Putamen (tissue), 1 donor: ENCODE measurements around the gene TPD52L1.
A peak's percentile ranks its signal among the peaks of the same experiment; 100 is the strongest.

Experiments used
- DNase-seq: peaks from one replicate; pipeline ENCODE4 v3.0.0-alpha.2; 2016; ENCODE audit warnings: low spot score

Gene TPD52L1

DNA sequence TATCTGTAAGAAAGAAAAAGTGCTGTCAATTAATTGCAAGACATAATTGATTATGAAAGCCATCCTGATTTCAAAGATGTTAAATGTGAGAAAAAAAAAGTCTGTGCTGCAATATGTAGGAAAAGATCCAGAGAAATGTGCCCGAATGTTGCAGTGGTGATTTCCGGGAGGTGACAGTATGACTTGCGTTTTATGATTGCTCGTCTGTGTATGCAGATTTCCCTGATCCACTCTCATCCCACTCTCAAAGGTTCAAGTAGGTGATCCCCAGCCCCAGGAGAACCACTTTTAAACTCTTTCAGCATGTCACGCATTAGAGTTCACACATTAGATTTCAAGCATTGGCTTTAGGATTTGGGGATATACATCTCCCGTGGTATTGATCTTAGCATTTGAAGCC, 57.8 kb downstream of the TPD52L1 start:
- no peak for DNase-seq

DNA sequence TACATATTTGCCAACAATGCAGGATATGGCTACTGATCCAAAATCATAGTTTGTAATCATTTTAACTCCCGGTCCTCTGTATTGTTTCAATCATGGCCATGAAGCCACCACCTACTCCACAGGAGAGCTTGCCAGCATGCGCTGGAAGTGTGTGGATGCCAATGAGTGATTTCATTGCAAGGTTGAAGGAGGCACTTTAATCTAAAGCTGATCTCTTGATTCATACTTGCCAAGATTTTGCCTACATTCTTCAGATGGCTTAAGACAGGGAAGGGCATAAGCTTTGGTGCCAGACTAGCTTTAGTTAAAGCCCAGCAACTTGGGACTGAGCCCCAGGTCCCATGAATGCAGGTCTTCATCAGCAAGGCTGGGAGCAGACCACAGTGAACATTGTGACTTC, 58.8 kb downstream of the TPD52L1 start:
- no peak for DNase-seq

GRCh38 chr6:125213939-125214338, 60.4 kb downstream of the TPD52L1 start:
- no peak for DNase-seq

DNA sequence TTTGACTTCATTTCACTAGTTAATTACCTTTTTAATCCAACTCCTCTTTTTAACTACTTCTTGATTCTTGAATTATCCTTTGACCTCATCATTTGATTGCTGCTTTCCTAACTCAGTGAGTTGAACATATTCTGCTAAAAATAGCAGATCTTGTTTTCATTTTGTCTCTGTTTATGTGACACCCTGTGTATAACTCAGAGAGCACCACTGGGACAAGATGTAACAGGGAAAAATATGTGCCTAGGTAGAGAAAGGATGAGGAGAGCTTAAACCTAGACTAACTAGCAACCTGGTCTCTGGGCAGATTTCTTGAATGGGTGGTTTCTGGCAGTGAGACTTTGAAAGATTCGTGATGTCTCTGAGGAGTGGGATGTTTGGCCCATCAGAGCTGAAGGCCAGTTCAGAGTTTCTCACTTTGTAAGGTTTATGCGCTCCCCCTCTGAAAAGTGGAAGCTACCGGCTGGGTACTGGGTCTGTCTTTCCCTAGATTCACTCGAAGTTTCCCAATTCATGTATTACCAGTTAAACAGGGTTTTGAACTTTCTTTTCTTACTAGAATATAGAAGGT, 61.8 kb downstream of the TPD52L1 start:
- DNase-seq, result no peak

GRCh38 chr6:125216015-125216414, 62.4 kb downstream of the TPD52L1 start:
- no peak for DNase-seq

- no peak for DNase-seq
Measured at GRCh38 chr6:125217369-125217768, 63.8 kb downstream of the TPD52L1 start.

DNA sequence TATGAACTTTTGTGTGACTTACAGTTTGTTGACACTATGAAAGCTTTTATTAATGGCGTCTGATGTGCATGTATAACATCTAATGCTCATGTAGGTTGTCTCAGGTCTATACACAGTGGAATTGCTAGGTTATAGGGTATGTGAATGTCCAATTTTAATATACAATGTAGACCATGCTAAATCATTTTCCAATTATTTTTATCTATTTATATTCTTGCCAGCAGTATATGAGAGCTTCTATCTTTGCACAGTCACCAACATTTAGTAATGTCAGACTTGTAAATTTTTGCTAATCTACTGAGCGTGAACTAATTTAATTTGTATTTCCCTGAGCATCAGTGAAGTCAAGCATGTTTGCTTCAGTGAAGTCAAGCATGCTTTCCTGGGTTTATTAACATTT, 64.4 kb downstream of the TPD52L1 start:
- no peak for DNase-seq

- no peak for DNase-seq
Measured at GRCh38 chr6:125219361-125219895, 65.9 kb downstream of the TPD52L1 start.

GRCh38 chr6:125220712-125221111, 67.1 kb downstream of the TPD52L1 start:
- no peak for DNase-seq

DNA sequence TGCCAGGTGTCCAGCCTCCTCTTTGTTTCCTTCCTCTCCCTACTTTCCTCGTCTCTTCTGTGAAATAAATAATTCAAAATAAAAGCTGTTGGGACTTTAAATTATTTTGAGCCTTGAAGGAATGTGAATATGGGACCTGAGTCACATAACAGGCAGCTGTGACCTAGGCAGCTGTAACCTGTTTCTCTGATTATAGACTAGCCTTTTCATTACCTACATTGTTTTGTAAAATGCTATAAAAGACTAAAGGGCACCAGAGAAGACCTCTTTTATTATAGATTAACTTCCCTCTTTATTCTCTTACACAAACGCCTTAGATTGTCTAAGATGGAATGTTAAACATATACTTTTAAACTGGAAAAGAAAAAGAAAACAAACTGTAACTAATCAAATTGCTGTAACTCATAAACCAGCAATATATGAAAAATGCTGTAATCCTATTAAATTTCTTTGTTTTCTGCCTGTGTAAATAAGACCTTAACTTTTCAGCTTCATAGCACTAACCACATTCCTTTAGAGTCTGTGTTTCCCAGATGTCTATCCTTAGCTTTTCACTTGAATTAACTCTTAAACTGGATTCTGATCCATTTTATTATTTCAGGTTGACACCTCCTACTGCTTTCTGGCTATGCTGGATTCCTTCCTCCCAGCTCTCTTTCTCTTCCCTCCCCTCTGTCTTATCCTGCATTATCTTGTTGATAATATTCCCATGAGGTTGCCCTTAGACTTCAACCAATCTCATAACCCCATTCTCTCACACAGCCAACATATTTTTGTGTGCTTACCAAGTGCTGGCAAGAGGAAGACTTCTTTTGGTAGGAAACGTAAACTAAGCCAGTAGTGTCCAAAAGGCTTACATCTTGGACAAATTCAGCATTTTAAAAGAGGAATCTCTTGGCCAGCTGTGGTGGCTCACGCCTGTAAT, 69.2 kb downstream of the TPD52L1 start:
- DNase-seq, result no peak

GRCh38 chr6:125224231-125224861, 70.8 kb downstream of the TPD52L1 start:
- no peak for DNase-seq

DNA sequence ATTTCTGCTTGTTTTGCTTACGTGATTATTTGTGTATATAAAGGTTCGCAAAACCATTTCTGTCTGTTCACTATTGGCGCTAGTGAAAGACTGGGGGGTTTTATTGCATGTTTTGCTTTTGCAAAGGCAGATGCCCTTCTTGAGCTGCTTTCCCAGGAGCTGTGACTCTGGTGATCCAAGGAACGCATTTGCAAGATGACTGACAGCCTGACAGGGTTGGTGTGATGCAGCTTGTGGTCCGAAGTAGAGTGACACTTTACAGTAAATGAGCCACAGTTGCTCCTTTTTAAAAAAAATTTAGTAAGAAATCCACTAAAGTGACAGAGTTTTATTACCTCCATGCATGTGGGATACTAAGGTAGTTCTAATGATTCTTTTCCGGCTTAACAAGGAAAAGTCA, 73.7 kb downstream of the TPD52L1 start:
- no peak for DNase-seq

DNA sequence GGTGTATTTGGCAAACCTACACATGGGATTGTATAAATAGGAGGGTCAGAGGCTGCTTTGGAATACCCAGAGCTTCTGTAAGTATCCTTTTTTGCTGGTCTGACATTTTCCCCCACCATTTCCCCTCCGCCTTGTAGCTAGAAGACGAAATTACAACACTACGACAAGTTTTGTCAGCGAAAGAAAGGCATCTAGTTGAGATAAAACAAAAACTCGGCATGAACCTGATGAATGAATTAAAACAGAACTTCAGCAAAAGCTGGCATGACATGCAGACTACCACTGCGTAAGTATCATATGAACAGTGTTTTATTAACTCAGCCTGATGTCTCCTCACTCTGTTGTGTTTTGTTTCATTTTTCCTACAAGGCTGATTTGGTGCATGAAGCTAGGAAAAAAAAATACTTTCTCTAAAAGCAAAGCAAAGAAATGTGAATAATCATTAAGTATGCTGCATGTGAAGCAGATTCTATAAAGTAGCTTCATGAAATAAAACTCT, 75.5 kb downstream of the TPD52L1 start:
- DNase-seq, result no peak

- no peak for DNase-seq
Measured at GRCh38 chr6:125230674-125231073, 77.1 kb downstream of the TPD52L1 start.

DNA sequence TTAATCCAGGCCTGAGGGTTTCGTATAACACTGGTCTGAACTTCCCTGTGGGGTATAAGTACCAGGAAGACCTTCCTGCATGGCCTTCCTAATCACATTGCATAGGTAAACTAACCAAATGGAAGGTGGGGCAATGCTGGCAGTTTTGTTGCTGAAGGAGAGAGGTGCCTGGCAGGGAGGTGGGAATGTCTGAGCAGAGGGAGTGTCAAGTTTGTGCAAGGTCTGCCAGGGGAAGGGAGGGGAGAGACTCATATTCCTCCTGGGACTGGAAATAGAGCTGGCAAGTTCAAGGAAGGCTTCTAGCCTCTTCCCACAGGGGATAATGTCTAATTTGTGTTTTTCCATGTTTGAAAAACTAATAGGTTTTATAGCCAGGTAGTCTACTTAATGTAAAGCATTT, 77.6 kb downstream of the TPD52L1 start:
- no peak for DNase-seq

- DNase-seq, result no peak
Measured at GRCh38 chr6:125231574-125232343, 78.2 kb downstream of the TPD52L1 start.

DNA sequence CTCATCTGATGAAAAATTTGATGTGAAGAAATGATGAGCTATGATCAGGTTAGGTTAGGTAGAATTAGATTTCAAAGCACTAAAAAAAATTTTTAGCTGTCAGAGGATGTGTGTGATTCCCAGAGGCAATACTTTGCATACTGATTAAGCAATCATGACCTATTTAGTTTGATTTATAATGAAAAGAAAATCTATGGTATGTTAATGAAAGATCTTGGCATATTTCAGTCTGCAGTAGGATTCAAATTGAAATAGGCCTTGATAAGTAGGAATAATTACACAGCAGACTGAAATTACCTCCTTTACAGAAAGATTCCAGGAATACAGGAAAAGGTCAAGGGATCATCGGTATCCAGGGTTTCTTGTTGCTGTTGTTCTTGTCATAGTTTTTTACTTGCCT, 78.9 kb downstream of the TPD52L1 start:
- peak; percentile 29 for DNase-seq

DNA sequence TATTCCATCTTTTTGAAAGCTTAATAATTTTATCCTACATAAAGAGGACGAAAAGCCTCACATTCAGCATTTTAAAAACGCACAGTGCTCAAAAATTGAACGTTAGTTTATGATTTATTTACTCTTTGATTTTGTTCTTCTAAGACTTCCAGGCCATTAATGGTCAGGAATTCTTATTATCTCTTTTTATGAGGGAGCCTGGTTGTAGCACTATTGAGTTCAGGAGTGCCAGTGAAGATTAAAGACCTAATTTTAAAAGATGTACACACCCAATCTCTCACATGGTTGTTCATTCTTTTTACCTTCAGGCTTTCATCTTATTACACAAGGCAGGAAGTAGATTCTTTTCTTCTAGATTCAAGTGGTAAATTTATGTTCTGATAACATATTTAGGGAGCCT, 79.6 kb downstream of the TPD52L1 start:
- no peak for DNase-seq

GRCh38 chr6:125236536-125237327, 83.2 kb downstream of the TPD52L1 start:
- no peak for DNase-seq

DNA sequence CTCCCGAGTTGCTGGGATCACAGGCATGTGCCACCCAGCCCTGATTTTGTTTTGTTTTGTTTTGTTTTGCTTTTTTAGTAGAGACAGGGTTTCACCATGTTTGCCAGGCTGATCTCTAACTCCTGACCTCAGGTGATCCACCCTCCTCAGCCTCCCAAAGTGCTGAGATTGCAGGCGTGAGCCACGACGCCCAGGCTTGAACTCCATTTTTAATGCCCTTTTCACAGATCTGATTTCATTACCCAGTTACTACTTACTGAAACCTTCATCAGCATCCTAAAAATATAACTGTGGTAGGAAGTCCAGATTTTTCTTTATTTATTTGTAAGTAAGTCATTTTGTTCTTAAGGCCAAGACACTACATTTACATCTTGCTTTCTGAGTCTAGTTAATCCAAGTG, 84.2 kb downstream of the TPD52L1 start:
- no peak for DNase-seq

DNA sequence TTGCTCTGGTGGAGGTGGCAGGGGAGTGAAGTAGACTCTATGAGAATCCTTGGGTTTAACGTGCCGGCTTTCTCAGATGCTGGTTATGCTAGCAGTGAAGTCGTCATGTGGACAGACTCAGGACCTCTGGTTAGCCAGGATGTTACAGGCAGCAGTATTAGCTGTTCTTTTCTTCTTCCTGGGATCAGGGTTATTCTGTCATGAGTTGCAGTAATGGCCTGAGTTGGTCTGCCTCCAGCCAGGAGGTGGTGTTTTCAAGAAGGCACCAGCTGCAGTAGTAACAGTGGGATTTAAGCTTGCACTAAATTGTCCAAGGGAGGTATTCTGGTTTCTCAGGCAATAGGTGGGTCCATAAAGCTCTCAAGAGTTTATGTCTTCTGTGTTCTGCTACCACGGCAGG, 91.5 kb downstream of the TPD52L1 start:
- DNase-seq, result no peak
